Hematopoietic multipotent progenitor cell treated with erythropoietin and hydrocortisone succinate and interleukin-3 and kit ligand, for 6 days (in vitro differentiated cells): Measurements from ENCODE around the gene NPBWR2.

Source experiments
- DNase-seq: peaks from one replicate; pipeline ENCODE4 v3.0.0-alpha.2; 2015

NPBWR2 gene

DNA sequence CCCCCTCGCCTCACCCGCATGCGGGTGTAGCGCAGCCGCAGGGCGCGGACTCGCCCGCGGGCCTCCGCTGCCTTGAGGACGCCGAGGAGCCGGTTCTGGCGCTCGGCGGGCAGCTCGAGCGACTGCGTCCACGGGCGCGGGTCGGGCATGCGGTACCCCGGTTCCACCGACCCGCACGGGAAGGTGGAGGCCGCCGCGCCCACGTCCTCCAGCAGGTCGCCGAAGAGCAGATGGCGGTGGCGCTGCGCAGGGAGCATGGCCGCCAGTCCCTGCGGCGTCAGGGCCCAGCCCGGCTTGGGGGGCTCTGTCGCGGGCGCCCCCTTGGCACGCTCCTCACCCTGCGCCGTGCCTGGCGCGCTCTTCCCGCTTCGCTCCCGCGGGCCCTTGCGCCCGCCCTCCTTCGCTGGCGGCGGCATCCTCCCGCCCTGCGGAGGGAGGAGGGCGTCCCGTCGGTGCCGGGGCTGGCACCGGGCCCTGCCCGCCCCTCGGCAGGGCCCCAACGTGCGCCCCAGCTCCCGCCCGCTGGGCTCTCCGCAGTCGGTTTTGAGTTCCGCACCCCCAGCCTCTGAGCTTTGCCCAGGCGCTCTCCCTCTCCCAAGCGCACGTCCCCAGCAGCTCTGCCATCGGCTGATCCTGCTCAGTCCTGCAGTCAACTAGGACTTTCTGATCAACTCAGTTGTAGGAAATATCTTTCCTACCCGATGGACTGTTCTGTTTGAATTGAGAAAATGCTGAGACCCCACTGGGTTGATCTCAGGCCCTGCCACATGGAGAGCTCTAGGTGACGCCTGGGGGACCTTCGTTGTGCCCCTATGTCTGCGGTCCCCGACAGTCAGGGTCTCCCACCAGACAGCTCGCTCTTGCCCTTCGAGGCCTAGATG is 23.3 kb downstream of the NPBWR2 start, which contains the start of gene LKAAEAR1:
Gene LKAAEAR1 (minus strand): TSS at position 595 of the 881 bp plus-strand sequence. CDS start 179 bp downstream, at position 416.
- no peak for DNase-seq

DNA sequence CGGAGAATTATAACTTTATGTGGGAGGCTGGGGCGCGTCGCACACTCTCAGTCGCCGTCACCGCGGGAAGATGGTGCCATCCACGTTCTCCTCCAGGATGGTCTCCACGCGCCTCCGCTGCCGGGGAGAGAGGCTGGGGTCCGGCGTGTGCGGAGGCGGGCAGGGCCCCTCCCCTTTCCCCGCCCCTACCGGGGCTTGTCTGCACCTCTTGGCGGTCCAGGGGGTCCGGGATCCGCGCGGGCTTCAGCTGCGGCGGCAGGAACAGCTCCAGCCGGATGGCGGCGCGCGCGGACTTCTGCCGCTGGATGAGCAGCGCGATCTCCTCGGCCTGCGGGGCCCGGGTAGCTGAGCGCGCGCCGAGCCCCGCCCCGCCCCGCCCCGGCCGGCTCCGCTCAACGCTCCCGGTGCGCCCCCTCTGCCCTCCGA is 24.0 kb downstream of the NPBWR2 start:
- DNase-seq: peak; percentile 77

DNA sequence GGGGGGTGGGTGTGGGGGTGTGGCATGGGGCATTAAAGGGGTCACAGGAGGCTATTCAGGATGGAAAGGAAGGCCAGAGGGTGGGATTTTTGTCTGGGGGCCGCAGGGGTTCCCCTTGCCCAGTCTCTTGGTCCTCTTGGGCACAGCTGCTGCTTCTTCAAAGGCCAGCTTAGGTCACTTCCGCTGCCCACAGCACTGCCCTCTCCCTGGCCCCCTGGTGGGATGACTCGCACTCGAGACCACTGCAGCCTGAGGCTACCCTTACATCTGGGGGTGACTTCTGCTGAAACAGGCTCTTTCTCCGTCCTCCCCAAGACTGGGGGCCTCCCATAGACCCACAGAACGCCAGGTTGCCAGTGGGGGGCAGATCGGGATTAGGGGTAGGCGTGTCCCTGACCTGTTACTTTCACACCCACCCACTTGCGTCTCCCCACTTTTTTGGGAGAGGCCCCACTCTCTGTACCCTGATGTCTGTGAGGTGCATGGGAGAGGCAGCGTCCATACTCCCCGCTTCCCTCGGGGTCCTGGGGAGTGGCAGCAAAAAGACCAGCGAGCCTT is 24.5 kb downstream of the NPBWR2 start:
- no peak for DNase-seq

DNA sequence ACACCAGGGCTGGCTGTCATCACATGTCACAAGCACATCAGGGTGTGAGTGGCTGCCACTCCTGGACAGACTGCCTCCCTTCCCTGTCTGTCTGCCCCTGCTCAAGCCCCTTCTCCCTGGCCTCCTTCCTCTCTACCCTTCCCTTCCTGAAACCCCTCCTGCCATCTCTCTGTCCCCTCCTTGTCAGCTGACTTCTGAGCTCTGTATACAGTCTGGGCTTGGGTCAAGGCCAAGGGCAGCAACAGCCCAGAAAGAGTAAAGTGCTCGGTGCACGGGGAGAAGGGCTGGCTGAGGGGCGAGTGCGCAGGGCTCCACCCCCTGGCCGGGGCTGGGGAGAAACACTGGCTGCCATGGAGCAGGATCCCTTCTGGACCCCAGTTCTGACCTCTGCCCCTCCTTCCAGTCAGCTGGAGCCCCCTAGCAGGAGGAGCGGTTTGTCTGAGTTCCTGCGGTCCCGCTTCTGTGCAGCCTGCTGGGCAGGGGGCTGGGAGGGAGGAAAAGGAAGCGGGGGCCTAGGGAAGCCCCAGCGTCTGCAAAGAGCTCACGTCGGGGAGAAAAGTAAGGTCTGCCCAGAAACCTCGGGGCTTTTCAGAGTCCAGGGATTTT is 25.1 kb downstream of the NPBWR2 start:
- DNase-seq: no peak

DNA sequence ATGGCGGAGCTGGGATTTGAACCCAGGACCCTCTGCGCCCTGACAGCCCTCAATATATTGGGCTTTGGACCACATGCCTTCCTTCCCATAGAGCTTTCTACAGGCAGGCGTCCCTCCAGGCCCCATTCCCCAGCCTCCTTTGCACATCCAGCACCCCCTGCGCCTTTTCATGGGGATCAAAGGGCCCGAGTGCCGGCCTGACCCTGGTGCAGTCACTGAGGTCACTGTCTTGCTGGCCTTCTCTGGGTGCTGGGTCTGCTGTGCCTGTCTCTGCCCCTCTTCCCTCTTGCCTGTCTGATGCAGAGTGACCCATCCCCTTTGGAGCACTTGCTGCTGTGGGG is 25.8 kb downstream of the NPBWR2 start:
- no peak for DNase-seq

DNA sequence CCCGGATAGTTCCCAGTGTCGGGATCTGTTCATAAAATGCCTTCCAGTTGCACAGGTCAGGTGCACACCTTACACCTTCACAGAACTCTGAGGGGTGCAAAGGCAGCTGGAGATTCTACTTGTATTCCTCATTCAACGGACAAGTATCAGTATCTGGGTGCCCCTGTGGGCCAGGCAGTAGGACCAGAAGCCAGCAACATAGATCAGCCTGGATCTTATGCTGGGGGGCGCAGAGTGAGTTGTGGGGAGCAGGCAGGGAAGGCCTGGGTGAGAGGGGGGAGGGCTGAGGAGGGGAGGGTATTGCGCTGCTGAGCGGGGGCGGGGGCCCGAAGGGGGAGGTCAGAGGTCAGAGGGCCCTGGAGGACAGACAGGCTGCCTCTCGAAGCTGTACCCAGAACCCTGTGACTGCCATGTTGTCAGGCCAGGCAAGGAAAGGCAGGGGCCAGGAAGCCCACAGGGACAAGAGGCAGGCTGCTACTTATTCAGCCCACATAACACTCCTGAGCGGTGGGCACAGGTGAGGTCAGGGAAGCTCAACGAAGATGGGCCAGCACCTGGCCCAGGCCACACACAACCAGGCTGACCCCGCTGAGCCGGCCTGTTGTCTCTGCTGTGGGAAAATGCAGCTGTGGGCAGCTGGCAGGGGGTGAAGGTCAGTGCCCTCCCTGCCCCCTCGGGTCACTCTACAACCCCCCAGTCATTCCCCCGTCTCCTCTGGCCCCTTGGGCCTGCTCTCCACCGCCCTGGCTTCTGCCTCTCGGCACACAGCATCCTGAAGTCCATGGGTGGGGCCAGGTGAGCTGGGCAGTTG is 26.3 kb downstream of the NPBWR2 start:
- DNase-seq: no peak

DNA sequence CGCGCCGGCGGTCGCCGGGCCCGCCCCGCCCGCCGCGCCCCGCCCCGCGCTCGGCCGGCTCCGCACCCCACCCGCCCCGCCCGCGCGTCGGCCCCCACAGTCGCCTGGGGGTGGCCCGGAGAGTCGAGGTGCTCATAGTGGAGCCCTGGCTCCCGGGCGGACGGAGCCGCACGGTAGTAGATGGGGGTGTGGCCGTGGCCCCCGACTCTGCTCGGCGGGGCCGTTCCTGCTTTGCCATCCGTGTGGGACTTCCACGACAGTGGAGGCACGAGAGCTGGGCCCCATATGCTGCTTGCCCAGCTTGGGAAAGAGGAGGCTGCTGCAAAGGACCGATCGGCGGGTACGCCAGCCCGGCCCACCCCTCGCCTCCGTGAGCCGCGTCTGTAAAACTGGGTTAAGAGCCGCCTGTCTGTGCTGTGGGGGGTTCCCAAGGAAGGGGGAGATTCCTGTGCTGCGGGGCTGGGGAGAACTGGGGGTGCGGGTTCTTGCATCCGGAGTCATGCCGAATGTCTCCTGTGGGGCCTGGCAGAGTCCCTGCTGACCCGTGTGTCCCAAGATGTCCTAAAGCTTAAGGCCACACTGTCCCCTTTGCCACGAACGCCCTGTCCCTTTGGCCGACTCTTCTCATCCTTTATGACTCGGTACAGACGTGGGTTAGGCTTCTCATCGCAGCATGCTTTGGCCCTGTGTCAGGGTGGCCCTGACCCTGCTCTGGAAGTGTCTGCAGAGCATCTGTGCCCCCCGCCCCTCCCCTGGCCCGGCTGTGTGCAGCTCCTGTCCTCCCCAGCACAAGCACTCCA is 27.2 kb downstream of the NPBWR2 start, which contains the start of gene OPRL1:
Gene OPRL1 (plus strand): TSS at position 70 of the 800 bp plus-strand sequence. CDS start 12,639 bp downstream, outside the sequence.
- no peak for DNase-seq

DNA sequence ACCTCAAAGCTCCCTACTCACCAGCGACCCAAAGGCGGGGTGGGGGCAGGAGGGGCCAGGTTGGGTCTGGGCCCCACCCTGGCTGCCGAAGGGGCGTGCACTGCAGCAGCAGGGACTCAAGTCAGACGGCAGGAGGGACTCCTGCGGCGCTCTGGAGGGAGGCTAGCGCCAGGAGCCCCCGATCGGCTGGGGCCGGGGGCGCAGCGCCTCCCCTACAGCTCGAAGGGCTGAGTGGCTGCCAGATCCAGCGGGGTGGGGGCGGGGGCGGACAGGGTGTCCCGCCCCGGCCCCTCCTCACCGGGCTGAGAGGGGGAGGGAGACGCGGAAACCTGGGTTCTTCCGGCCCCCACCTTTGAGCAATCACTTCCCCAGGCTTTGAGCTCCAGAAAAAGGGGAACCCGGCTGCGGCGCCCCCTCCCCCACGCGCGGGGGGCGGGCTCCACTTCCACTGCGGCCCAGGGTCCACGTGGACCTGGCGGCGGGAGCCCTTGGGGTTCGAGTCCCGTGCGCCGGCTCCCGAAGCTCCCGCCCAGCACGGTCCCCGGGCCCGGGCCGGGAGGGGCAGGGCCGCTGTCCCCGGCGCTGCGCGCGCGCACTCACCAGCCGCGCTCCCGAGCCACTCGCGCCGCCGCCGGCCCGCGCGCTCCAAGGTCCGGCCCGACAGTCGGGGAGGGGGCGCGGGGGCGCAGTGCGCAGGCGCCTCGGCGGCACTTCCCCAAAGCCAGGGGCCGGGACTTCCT is 27.9 kb downstream of the NPBWR2 start, which contains the start of gene RGS19:
Gene RGS19 (minus strand): TSS at position 246 of the 740 bp plus-strand sequence. CDS start 2,632 bp downstream, outside the sequence.
- peak; percentile 73 for DNase-seq

DNA sequence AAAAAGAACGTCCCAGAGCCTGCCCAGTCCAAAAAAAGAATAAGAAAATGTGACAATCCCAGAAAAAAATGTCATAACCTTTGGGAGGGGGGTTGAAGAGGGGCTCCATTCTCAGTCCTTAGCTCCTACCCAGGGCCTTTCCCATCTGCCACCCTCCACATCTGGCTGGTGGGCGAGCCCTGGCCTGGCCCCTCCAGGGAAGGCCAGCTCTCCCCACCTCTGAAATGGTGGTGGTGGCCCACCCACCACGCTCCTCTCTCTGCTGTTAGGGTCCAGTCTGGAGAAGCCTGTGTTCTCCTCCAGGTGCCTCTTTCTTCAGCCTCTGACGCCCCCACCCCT is 28.5 kb downstream of the NPBWR2 start:
- DNase-seq: no peak

DNA sequence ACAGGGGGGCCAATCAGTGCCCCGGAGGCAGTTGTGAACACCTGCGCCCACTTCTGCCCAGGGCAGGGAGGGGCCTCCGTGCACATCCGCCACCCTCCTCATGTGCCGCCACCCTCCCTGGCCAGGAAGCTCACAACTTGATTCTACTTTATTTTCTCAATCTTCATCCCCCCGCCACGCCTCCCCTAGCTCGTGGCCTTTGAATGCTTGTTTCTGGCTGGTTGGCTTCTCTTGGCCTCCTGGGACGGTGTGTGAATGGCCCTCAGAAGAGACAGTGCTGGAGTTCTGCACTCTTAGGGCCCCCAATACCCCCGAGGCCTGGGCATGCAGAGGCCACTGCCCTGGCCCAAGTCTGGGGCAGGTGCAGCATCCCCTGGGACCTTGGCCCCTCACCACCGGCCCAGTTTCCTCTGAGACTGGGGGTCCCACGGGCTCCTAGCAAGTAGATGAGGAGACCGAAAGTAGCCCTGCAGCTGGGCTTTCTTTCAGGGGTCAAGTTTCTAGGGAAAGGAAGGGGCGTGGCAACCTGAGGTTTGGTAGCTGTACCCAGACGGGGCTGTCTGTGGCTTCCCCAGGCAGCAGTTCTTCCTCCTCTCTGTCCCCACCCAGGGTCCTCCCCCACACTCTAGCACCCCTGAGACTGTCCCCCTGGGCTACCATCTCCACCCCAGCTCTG is 29.4 kb downstream of the NPBWR2 start:
- DNase-seq: peak; percentile 79

DNA sequence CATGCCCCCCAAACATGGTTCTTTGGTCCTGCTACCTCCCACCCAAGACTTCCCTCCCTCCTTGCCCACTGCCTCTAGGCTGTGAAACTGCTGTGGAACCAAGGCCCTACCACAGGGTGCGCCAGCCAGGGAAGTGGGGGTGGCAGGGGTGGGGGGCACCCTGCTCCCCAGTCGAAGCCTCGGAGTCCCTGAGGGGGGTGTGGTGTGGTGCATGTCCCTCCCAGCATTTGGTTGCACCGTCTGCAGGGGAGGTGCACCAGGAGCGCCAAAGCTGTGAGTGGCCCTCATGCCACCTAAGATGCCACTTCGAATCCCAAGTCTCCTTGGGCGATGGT is 29.9 kb downstream of the NPBWR2 start:
- no peak for DNase-seq

DNA sequence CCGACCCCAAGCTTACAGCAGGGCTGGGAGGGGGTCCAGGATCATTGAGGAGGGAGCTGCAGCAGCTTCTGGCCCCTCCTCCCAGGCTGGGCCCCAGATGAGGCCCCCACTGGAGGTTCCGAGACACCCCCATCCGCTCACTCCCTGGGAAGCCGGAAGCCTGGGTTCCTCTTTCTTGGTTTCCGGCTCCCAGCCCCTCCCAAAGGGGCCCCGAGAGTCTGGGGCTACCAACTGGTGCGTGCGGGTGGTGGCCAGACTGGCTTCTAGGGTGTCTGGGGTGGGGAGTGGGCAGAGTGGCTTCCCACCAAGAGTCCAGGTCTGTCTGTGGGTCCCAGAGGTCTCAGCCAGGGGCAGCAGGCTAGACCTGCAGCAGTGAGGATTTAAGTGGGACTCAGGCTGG is 30.3 kb downstream of the NPBWR2 start:
- peak; percentile 76 for DNase-seq

DNA sequence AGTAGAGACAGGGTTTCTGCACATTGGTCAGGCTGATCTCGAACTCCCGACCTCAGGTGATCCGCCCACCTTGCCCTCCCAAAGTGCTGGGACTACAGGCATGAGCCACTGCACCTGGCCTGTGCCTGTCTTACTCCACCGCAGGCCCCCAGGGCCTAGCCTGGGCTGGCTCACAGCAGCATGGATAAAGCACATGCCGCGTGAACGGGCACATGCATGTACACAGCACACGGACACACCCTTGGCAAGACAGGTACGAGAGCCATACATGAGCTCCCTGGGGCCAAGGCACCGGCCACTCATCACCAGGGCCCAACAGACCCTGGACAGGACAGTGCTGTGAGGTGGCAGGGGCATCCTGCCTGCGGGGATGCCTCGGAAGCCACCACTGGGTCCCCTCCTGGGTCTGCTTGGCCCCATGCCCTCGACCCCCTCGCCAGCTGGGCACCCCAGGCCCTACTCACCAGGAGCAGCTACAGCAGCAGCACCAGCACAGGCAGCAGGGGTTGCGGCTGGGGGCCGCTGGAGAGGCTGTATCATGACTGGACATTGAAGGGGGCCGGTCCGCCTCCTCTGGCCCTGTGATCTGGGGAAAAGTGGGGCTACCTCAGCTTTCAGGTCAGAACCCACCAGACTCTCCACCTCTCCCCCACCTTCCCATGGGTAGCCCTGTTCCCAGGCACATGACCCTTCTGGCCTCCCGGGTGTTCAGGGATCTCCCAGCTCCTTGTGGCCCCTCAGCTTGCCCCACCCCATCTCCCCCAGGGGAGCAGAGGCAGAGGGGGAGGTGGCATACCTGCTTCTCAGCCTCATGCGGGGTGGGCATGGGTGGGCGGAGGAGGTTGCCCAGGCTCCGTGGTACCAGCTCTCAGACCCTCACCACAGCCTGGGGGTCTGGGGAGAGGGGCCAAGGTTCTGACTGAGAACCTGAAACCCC is 31.0 kb downstream of the NPBWR2 start:
- no peak for DNase-seq

DNA sequence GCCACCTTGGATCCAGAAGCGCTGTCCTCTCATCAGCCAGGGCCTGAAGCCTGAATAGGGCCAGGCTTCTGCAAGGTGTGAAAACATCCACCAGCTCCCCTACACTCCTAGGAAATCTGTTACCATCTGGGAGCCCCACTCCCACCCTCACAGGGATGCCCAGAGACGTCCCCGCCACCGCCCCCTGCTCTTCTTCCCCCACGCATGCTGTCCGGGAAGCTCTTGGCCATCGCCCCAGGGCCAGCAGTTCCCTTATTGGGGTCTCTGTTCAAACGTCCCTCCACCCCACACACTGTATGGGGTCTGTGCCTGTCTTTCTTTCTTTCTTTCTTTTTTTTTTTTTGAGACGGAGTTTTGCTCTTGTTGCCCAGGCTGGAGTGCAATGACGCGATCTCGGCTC is 31.8 kb downstream of the NPBWR2 start:
- no peak for DNase-seq

DNA sequence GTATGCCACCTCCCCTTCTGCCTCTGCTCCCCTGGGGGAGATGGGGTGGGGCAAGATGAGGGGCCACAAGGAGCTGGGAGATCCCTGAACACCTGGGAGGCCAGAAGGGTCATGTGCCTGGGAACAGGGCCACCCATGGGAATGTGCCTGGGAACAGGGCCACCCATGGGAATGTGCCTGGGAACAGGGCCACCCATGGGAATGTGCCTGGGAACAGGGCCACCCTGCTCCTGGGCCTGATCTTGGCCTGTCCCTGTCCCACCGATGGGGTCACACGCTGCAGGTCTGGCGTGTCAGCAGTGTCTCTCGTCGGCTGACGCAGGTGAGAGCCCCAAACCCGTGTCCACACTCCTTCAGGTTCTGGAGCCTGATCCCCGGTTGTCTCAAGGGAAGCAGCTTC is 32.4 kb downstream of the NPBWR2 start:
- no peak for DNase-seq

DNA sequence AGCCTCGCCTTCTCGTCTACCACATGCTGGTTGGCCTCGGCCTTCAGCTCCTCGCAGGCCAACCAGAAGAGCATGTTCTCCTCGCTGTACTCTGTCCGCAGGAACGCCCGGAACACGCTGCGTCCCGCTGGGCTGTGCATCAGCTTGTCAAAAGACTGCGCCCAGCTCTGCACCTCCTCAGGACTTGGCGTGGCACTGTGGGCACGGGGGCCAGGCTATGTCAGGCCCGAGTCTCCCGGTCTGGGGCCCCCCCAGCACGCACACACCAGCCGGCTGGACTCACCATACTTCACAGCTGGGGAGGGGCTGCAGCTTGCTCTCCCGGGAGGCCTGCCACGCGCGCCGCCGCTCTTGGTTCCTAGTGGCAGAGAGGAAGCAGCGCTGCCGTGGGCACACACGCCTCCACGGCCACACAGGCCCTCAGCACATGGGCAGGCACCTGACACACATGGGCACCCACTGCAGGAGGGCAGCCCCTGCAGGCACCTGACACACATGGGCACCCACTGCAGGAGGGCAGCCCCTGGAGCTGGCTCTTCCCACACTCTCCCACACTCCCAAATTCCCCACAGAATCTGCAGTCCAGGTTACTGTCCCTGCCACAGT is 33.1 kb downstream of the NPBWR2 start:
- DNase-seq: no peak

DNA sequence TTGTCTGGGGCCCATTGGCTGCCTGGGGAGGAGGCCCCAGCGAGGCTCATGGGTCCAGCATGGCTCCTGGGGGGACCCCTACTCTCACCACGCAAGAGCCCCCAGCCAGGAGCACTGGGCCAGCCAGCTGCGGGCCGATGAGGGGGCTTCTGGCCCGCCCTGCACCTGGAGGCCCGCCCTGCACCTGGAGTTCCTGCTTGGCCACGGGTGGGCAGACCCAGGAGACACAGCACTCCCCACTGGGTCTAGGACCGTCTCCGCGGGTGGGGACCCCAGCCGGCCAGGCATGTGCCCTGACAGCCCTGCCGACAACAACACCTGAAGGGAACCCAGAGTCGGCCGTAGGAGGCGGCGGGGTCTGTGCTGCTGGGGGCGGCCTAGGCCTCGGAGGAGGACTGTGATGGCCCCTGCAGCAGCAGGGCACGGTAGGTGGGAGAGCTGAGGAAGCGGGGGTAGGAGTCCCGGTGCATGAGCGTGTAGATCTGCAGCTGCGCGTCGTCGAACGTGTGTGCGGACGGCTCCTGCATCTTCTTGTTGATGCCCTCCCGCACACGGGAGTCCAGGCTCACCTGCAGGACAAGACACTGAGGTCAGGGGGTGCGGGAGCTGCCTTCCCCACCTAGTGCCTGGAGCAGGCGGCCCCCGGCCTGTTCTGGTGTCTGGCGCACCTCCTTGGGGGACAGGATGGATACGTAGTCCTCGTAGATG is 33.7 kb downstream of the NPBWR2 start:
- no peak for DNase-seq

DNA sequence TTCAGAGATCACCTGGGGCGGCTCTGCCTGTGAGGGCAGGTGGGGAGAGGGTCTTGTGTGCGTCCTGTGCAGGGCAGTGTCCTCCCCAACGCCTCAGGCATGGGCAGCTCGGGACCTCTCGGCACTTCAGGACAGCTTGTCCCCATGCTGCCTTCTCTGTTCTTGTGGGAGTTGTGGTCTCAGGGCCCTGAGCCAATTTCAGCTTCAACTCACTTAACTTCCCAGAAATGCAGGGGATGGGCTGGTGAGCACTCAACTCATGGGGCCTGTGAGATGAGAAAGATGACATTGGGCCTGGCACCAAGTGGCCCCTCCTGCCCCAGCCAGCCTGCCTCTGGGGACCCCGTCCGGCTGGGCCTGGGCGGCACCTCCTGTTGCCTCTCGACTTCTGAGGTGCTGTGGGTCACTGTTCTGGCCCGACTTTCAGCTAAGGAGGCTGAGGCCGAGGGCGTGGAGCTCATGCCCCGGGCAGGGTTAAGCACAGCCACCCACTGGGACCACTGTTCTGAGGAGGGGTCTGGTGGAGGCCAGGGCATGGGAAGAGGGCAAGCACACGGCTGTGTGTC is 34.8 kb downstream of the NPBWR2 start:
- DNase-seq: peak; percentile 44
